SH-SY5Y (cell line): ENCODE results near the gene ASTL.

ENCODE experiments used
- GATA2 ChIP-seq: IDR thresholded peaks from 2 replicates; pipeline ENCODE4 v1.6.1; 2011; ENCODE audit warnings: mild to moderate bottlenecking, low read depth, low read length
- GATA3 ChIP-seq: IDR thresholded peaks from 2 replicates; pipeline ENCODE4 v1.6.1; 2011; ENCODE audit warnings: low read depth, mild to moderate bottlenecking, low read length, moderate library complexity

DNA sequence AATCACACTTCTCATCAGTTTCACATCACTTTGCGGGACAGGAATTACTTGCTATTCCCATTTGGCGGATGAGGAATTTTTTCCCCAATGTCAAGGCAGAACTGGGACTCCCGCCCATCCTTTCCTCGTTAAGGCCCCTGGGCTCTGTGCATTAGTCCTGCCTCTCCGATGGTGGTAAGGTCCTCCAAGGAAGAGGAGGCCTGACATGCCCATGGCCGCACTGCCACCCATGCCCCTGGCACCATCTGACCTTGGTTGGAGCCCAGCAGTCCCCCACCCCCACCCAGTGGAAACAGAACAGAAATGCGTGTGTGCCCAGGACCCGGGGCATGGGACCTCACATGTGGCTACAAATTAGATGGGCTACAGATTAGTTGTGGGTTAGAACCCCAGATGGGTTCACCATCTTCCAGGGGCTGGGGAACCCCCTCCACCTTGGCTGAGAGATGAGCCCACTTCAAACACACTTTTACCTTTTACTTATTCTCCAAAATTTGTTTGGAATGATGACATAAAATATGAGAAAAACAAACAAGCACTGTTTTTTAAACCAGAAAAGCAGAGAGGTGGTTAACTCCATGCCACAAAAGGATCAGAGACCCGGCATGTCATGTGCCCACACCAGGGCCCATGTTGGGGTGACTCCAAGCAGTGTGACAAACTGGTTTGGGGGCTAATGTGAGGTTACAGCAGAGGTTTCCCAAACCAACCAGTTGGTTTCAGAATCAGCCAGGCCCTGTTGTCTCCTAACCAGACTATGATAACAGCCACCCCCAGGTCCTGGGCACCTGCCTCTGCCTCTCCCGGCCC lies 17.9 kb upstream of the ASTL start:
- TF ChIP-seq GATA3 (no peak), GATA2 (no peak)
